Measurements from ENCODE around the gene NGRN.

The NGRN gene

GRCh38 chr15:90265271-90266060 lies at the start of gene NGRN:
NGRN (plus strand) TSS chr15:90265672; CDS start chr15:90265713, 41 bp downstream.
- peak within 1 kb of the TSS; percentile 97 for H3K4me3 ChIP-seq (ENCODE audit: low read depth, low read length)
- peak; percentile 76 for TF ChIP-seq MAX (IDR thresholded peaks at IDR 0.05; ENCODE audit: low read depth, low read length)
- no peak for TF ChIP-seq CTCF (IDR thresholded peaks at IDR 0.05; ENCODE audit: low read depth, low read length)
- TF ChIP-seq POLR2A (IDR thresholded peaks at IDR 0.05; ENCODE audit: extremely low read depth, insufficient read length) = peak; percentile 99
- TF ChIP-seq MYC (IDR thresholded peaks at IDR 0.05; ENCODE audit: low read depth, low read length) = peak; percentile 85
- peak; percentile 96 for DNase-seq (ENCODE audit: low read depth)

- DNase-seq (ENCODE audit: low read depth) = no peak
- no peak overlapping the region for H3K4me3 ChIP-seq (ENCODE audit: low read depth, low read length)
- TF ChIP-seq MYC (IDR thresholded peaks at IDR 0.05; ENCODE audit: low read depth, low read length) = no peak
- no peak for TF ChIP-seq POLR2A (IDR thresholded peaks at IDR 0.05; ENCODE audit: extremely low read depth, insufficient read length)
- no peak for TF ChIP-seq CTCF (IDR thresholded peaks at IDR 0.05; ENCODE audit: low read depth, low read length)
- TF ChIP-seq MAX (IDR thresholded peaks at IDR 0.05; ENCODE audit: low read depth, low read length) = no peak
Measured at GRCh38 chr15:90217671-90218394, 47.6 kb upstream of the NGRN start.

- DNase-seq (ENCODE audit: low read depth) = peak; percentile 66
- no peak for TF ChIP-seq MYC (IDR thresholded peaks at IDR 0.05; ENCODE audit: low read depth, low read length)
- TF ChIP-seq CTCF (IDR thresholded peaks at IDR 0.05; ENCODE audit: low read depth, low read length) = peak; percentile 89
- no peak overlapping the region for H3K4me3 ChIP-seq (ENCODE audit: low read depth, low read length)
Measured at GRCh38 chr15:90219421-90220141, 45.9 kb upstream of the NGRN start.

GRCh38 chr15:90221246-90221900 lies 44.1 kb upstream of the NGRN start:
- no peak for TF ChIP-seq MAX (IDR thresholded peaks at IDR 0.05; ENCODE audit: low read depth, low read length)
- peak; percentile 94 for TF ChIP-seq CTCF (IDR thresholded peaks at IDR 0.05; ENCODE audit: low read depth, low read length)
- H3K4me3 ChIP-seq (ENCODE audit: low read depth, low read length) = no peak overlapping the region
- DNase-seq (ENCODE audit: low read depth) = peak; percentile 75

- TF ChIP-seq MYC (IDR thresholded peaks at IDR 0.05; ENCODE audit: low read depth, low read length) = no peak
- TF ChIP-seq POLR2A (IDR thresholded peaks at IDR 0.05; ENCODE audit: extremely low read depth, insufficient read length) = no peak
- TF ChIP-seq MAX (IDR thresholded peaks at IDR 0.05; ENCODE audit: low read depth, low read length) = no peak
- no peak for TF ChIP-seq CTCF (IDR thresholded peaks at IDR 0.05; ENCODE audit: low read depth, low read length)
- H3K4me3 ChIP-seq (ENCODE audit: low read depth, low read length) = no peak overlapping the region
- no peak for DNase-seq (ENCODE audit: low read depth)
Measured at GRCh38 chr15:90222547-90222946, 42.9 kb upstream of the NGRN start.

All from NB4 (cell line).